Subcutaneous abdominal adipose tissue (tissue), 5 donors: ENCODE measurements around the gene NIPAL1.
"Not testable (repeated sequence)": the region's sequence is repeated elsewhere in the genome, so short reads cannot be mapped to it uniquely, and the experiment has no call there.

Experiments
- H3K27ac ChIP-seq: one replicate; pipeline ENCODE4 v1.7.0; 2013; ENCODE audit warnings: low read depth, mild to moderate bottlenecking, inconsistent platforms, low read length, moderate library complexity
- H3K27me3 ChIP-seq, 5 donors: one replicate each; pipeline ENCODE4 v1.7.0; 2013; ENCODE audit warnings: low read length in 5 of 5, inconsistent platforms in 1 of 5; ENCODE audit not compliant: control insufficient read depth in 5 of 5, insufficient read depth in 4 of 5
- H3K36me3 ChIP-seq, 5 donors: one replicate each; pipeline ENCODE4 v1.7.0; 2013; ENCODE audit warnings: low read length in 5 of 5; ENCODE audit not compliant: control insufficient read depth in 5 of 5, insufficient read depth in 5 of 5
- H3K4me1 ChIP-seq, 5 donors: one replicate each; pipeline ENCODE4 v1.7.0; 2013; ENCODE audit warnings: low read length in 5 of 5, mild to moderate bottlenecking in 3 of 5, moderate library complexity in 1 of 5; ENCODE audit not compliant: control insufficient read depth in 5 of 5, insufficient read depth in 5 of 5
- H3K4me3 ChIP-seq, 5 donors: one replicate each; pipeline ENCODE4 v1.7.0; 2013; ENCODE audit warnings: low read length in 5 of 5, low read depth in 1 of 5
- H3K9ac ChIP-seq, 5 donors: one replicate each; pipeline ENCODE4 v1.7.0; 2013; ENCODE audit warnings: low read length in 5 of 5, mild to moderate bottlenecking in 4 of 5, moderate library complexity in 3 of 5
- H3K9me3 ChIP-seq, 5 donors: one replicate each; pipeline ENCODE4 v1.7.0; 2013; ENCODE audit warnings: low read length in 5 of 5; ENCODE audit not compliant: control insufficient read depth in 5 of 5
- donor health status: healthy.
- donor health status: healthy.
- donor health status: healthy.
- donor health status: healthy.
- donor health status: healthy.

The NIPAL1 gene

DNA sequence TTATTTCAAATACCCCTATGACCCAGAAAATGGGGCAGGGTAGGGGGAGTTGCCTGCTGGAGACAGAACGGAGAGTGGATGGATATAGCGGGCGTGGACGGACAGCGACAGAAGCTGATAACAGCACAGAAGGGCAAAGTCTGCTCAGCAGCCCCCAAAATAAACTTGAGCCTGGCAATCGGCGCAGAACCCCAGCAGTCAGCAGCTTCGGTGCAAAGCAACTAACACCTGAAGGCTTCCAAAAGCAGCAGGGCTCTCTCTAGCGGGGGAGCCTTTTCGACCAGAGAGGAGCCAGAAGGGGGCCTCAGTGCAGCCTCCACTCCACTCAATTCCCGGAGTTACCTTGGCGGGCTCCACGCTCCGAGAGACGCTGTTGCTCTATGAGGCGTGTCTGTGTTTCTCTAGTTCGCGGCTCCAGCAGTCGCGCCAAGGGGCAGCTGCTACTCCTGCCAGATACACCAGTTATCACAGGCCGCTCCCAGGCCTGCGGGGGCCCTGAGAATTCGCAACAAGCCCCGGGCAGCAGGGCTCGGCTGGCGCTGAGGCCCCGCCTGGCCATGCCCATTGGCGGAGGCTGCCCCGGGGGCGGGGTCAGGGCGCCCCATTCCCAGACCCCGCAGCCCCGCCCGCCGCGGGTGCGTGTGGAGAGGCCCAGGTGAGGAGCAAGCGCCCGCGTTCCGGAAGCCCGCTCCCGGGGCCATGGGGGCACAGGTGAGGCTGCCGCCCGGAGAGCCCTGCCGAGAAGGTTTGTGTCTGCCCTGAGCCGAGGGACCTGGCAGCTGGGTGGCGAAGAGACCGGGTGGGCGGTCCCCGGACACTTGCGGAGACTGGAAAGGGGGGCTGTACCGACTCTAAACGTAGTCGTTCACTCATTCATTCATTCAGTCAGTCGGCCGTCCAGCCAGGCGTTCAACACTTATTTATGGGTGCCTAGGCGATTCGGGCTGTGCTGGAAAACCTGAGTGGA lies at the start of gene NIPAL1, which contains the start of gene CNGA1:
Gene NIPAL1, plus strand, starts transcription at position 632 of the 967 bp plus-strand sequence. Its CDS starts 68 bp downstream, at position 700.
Gene CNGA1, minus strand, starts transcription at position 541 of the 967 bp plus-strand sequence. CDS start 63,992 bp downstream, outside the sequence.
- Histone ChIP-seq H3K27ac (no peak within 1 kb of the TSS), H3K27me3 (peaks cover 0 to 7% (median 0%) of the 10 kb centered on the region in 5 donors)

GRCh38 chr4:47968847-47969246 lies 47.7 kb upstream of the NIPAL1 start:
- H3K4me1 ChIP-seq: no peaks in the 10 kb centered on the region
- H3K9ac ChIP-seq: no peak overlapping the region
- no peak overlapping the region for H3K27ac ChIP-seq
- no peaks in the 10 kb centered on the region for H3K27me3 ChIP-seq
- no peaks in the 10 kb centered on the region for H3K9me3 ChIP-seq
- H3K4me3 ChIP-seq: no peak overlapping the region
- H3K36me3 ChIP-seq: no peaks in the 10 kb centered on the region

More for the DNA sequence above, at the start of gene NIPAL1, which contains the start of gene CNGA1:
- Histone ChIP-seq H3K9ac (peak within 1 kb of the TSS; percentile 48 to 82 (median 61)), H3K9me3 (no peaks in the 10 kb centered on the region), H3K4me3 (peak within 1 kb of the TSS; percentile 65 to 90 (median 74)), H3K36me3 (no peaks in the 10 kb centered on the region), H3K4me1 (peaks cover 3 to 23% (median 18%) of the 10 kb centered on the region in 5 donors)

GRCh38 chr4:47972181-47972580 lies 44.4 kb upstream of the NIPAL1 start:
- Histone ChIP-seq H3K36me3 (no peaks in the 10 kb centered on the region), H3K27me3 (no peaks in the 10 kb centered on the region), H3K9me3 (no peaks in the 10 kb centered on the region), H3K4me3 (no peak overlapping the region), H3K9ac (no peak overlapping the region), H3K4me1 (no peaks in the 10 kb centered on the region), H3K27ac (no peak overlapping the region)

GRCh38 chr4:47972721-47973120 lies 43.9 kb upstream of the NIPAL1 start:
- no peak overlapping the region for H3K27ac ChIP-seq
- no peaks in the 10 kb centered on the region for H3K4me1 ChIP-seq
- H3K4me3 ChIP-seq: no peak overlapping the region
- no peaks in the 10 kb centered on the region for H3K36me3 ChIP-seq
- no peaks in the 10 kb centered on the region for H3K9me3 ChIP-seq
- H3K9ac ChIP-seq: no peak overlapping the region
- H3K27me3 ChIP-seq: no peaks in the 10 kb centered on the region

DNA sequence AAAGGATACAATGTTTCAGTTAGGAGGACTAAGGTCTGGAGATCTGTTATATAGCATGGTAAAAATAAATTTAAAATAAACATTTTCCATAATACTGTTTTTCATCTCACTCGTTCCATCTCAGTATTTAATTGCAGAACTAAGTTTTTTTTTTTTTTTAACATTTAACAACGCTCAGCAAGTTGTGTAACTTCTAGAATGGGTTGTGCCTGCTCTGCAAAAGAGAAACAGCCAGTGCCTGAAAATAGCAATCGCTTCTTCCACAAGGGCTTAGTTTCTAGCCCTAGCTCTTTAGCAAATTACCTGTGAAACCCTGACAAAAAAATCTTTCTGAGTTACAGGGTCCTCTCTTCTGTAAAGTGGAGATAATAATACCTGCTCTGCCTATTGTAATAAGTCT lies 42.0 kb upstream of the NIPAL1 start:
- Histone ChIP-seq H3K36me3 (no peaks in the 10 kb centered on the region), H3K27me3 (no peaks in the 10 kb centered on the region), H3K4me1 (no peaks in the 10 kb centered on the region), H3K27ac (no peak overlapping the region), H3K9me3 (no peaks in the 10 kb centered on the region), H3K9ac (no peak overlapping the region), H3K4me3 (no peak overlapping the region)

DNA sequence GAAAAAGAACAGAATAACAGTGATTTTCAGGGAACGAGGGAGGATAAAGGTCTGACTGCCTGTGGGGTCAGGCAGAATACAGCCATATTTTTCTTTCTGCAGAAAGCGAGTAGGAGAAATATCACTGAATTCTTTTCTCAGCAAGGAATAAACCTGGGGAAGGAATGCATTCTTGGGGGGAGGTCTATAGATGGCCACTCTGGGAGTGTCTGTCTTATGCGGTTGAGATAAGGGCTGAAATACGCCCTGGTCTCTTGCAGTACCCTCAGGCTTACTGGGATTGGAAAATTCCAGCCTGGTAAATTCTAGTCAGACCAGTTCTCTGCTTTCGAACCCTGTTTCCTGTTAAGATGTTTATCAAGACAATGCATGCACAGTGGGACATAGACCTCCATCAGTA lies 26.4 kb upstream of the NIPAL1 start:
- Histone ChIP-seq H3K4me1 (no peaks in the 10 kb centered on the region), H3K27me3 (no peaks in the 10 kb centered on the region), H3K4me3 (no peak overlapping the region), H3K36me3 (no peaks in the 10 kb centered on the region), H3K9me3 (peaks cover 0 to 19% (median 6%) of the 10 kb centered on the region in 5 donors), H3K9ac (no peak overlapping the region), H3K27ac (no peak overlapping the region)

GRCh38 chr4:47992475-47992874 lies 24.1 kb upstream of the NIPAL1 start:
- H3K27me3 ChIP-seq, H3K27ac ChIP-seq, H3K36me3 ChIP-seq, H3K4me1 ChIP-seq, H3K4me3 ChIP-seq, H3K9ac ChIP-seq: not testable (repeated sequence)
- H3K9me3 ChIP-seq: peaks cover 0 to 19% (median 6%) of the 10 kb centered on the region in 5 donors

GRCh38 chr4:47996021-47996420 lies 20.6 kb upstream of the NIPAL1 start:
- H3K4me3 ChIP-seq: no peak overlapping the region
- no peaks in the 10 kb centered on the region for H3K27me3 ChIP-seq
- no peak overlapping the region for H3K9ac ChIP-seq
- H3K27ac ChIP-seq: no peak overlapping the region
- H3K4me1 ChIP-seq: no peaks in the 10 kb centered on the region
- peaks cover 0 to 6% (median 3%) of the 10 kb centered on the region in 5 donors for H3K9me3 ChIP-seq
- no peaks in the 10 kb centered on the region for H3K36me3 ChIP-seq

DNA sequence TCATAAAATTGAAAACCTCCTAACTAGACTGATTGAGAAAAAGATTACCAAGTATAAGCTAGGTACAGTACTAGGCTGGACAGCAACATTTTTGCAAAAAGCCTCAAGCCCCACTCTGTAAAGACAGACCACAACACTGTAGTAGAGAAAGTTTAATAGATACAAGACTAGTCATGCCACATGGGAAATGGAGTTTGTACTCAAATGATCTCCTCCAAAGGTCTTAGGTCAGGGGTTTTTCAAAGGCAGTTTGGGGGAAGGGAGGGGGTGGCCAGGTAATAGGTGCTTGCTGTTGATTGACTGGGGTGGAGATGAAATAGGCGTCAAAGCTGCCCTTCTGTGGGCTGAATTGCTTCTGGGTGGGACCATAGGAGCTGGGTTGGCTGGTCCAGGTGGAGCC lies 14.3 kb upstream of the NIPAL1 start:
- Histone ChIP-seq H3K9ac (no peak overlapping the region), H3K27ac (no peak overlapping the region), H3K36me3 (no peaks in the 10 kb centered on the region), H3K27me3 (no peaks in the 10 kb centered on the region), H3K4me3 (no peak overlapping the region), H3K9me3 (peaks cover 0 to 5% (median 1%) of the 10 kb centered on the region in 5 donors), H3K4me1 (no peaks in the 10 kb centered on the region)

- not testable (repeated sequence) for H3K9ac ChIP-seq, H3K4me3 ChIP-seq, H3K9me3 ChIP-seq, H3K36me3 ChIP-seq, H3K4me1 ChIP-seq, H3K27ac ChIP-seq, H3K27me3 ChIP-seq
These were observed 13.0 kb upstream of the NIPAL1 start for GRCh38 chr4:48003568-48003967.
